IPS-18c (cell line): Measurements from ENCODE around the gene HOXD3.
A peak's percentile ranks its signal among the peaks of the same experiment; 100 is the strongest.

Source experiments
- H3K4me3 ChIP-seq: 2 replicates; pipeline ENCODE4 v1.7.0; 2013; ENCODE audit warnings: low read depth, mild to moderate bottlenecking, low read length, moderate library complexity; ENCODE audit not compliant: insufficient read depth
- H3K9me3 ChIP-seq: one replicate; pipeline ENCODE4 v1.6.1; 2013; ENCODE audit warnings: mild to moderate bottlenecking, low read length, moderate library complexity; ENCODE audit not compliant: control insufficient read depth, insufficient read depth

Gene HOXD3

DNA sequence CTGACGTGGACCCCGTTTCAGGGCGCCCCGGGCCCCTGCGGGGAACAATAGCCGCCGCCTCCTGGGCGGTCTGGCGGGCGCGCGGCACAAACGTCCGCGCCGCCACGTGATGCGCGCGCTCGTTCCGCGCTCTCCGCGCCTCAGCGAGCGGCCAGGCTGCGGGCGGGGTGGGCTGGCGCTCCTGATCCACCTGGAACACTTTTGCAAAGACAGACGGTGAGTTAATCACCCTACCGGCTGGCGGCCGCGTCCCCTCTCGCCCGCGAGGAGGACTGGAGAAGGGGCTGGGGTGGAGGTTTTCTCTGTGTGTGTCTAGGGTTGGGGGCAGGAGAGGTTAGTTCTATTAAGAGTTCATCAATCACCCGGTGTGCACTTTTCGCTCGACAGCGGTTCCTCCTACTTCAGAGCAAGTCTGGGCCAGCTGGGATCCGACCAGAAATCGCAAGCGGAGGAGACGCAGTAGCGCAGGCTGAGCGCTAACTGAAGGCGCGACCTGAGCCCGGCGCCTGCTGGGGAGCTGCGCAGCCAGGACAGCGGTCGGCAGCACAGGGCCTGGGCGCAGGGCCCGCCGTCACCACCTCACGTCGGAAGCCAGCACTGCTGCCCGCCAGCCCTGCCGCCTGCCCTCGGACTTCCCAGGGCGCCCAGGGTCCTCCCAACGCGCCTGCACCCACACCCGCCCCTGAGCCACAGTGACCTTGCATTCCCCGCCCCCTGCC lies 21.1 kb downstream of the HOXD3 start:
- Histone ChIP-seq H3K9me3 (peaks cover 5% of the 10 kb centered on the region), H3K4me3 (peak overlapping the region; percentile 51; the same call in 1 of the 2 replicates)

GRCh38 chr2:176178757-176179295 lies 21.7 kb downstream of the HOXD3 start:
- Histone ChIP-seq H3K9me3 (peaks cover 5% of the 10 kb centered on the region), H3K4me3 (no peak overlapping the region)

- peaks cover 7% of the 10 kb centered on the region for H3K9me3 ChIP-seq
- H3K4me3 ChIP-seq: no peak overlapping the region
These were observed 24.4 kb downstream of the HOXD3 start for GRCh38 chr2:176181551-176181950.

GRCh38 chr2:176182671-176183070 lies 25.6 kb downstream of the HOXD3 start:
- Histone ChIP-seq H3K9me3 (peaks cover 6% of the 10 kb centered on the region), H3K4me3 (no peak overlapping the region)

DNA sequence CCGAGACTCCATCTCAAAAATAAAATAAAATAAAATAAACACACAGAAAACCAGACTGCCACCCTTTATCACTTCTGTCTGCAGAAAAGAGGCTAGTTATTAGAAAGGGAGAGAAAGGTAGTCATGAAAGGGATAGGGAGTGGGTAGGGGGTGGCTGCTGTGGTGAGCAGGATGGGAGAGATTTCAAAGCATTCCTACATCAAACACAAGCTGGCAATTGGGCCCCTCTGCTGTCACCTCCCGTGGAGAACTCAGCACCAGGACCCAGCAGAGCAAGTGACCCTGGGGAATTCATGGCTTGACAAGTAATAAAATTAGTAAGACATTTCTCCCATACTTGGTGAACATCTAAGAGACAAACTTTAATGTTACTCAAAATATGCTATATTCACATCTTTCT lies 27.6 kb downstream of the HOXD3 start:
- H3K9me3 ChIP-seq: peaks cover 4% of the 10 kb centered on the region

GRCh38 chr2:176186024-176186423 lies 28.9 kb downstream of the HOXD3 start:
- Histone ChIP-seq H3K9me3 (peaks cover 4% of the 10 kb centered on the region), H3K4me3 (no peak overlapping the region)

More for the DNA sequence above, 27.6 kb downstream of the HOXD3 start:
- no peak overlapping the region for H3K4me3 ChIP-seq

DNA sequence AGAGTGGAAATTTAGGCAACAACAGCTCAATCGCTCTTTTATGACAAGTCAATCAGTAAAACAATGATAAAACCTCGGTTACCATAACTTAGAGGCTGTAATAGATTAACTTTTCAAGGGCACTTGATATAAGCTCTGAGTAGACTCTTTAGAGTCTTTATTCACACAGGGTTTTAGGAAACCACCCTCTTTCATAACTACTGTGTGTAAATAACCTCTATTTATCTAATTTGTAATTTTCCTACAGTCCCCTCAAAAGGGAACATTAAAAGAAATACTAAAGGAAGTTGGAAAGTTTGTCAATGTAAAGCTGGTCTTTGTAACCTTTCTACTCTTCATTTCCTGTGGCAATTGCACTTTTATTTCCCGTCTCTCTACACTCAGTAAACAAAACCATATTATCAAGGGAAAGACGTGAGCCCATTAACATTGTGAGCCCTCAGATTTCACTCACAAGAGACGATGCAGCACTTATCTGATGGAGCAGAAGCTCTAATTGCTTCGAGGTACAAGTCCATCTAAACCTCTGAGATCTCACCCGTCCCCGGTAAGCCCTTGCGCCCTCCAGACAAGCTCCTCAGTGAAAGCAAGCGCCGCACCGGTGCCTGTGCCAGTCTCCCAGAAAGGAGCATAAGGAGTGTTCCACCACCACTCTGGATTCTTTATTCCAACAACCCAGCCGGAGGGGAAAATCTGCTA lies 30.2 kb downstream of the HOXD3 start:
- H3K9me3 ChIP-seq: peaks cover 4% of the 10 kb centered on the region
- no peak overlapping the region for H3K4me3 ChIP-seq

- Histone ChIP-seq H3K4me3 (peak within 1 kb of the TSS; percentile 43), H3K9me3 (peaks cover 4% of the 10 kb centered on the region)
These were observed 31.0 kb downstream of the HOXD3 start, which contains the start of gene HOXD1 for GRCh38 chr2:176187899-176188773. TSS of gene HOXD1 (plus strand) at chr2:176188668. CDS start at chr2:176188802, 134 bp downstream.

DNA sequence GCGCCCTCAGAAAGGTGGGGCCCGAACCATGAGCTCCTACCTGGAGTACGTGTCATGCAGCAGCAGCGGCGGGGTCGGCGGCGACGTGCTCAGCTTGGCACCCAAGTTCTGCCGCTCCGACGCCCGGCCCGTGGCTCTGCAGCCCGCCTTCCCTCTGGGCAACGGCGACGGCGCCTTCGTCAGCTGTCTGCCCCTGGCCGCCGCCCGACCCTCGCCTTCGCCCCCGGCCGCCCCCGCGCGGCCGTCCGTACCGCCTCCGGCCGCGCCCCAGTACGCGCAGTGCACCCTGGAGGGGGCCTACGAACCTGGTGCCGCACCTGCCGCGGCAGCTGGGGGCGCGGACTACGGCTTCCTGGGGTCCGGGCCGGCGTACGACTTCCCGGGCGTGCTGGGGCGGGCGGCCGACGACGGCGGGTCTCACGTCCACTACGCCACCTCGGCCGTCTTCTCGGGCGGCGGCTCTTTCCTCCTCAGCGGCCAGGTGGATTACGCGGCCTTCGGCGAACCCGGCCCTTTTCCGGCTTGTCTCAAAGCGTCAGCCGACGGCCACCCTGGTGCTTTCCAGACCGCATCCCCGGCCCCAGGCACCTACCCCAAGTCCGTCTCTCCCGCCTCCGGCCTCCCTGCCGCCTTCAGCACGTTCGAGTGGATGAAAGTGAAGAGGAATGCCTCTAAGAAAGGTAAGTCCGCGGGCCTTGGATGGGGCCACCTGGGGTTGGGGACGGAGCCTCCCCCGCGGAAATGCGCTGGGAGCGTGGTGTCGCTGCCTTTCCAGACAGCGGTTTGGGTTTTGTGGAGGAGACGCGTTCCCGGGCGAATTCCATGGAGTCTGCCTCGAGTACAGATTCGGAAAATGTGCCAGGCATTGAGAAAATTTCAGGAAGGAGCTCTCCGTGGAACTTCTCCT lies 31.9 kb downstream of the HOXD3 start:
- H3K4me3 ChIP-seq: peak overlapping the region; percentile 43
- peaks cover 4% of the 10 kb centered on the region for H3K9me3 ChIP-seq

GRCh38 chr2:176189681-176190641 lies 32.9 kb downstream of the HOXD3 start:
- Histone ChIP-seq H3K4me3 (peak overlapping the region; percentile 4; the same call in 1 of the 2 replicates), H3K9me3 (peaks cover 4% of the 10 kb centered on the region)

- Histone ChIP-seq H3K9me3 (peaks cover 2% of the 10 kb centered on the region), H3K4me3 (no peak overlapping the region)
These were observed 35.2 kb downstream of the HOXD3 start for GRCh38 chr2:176192351-176192750.

DNA sequence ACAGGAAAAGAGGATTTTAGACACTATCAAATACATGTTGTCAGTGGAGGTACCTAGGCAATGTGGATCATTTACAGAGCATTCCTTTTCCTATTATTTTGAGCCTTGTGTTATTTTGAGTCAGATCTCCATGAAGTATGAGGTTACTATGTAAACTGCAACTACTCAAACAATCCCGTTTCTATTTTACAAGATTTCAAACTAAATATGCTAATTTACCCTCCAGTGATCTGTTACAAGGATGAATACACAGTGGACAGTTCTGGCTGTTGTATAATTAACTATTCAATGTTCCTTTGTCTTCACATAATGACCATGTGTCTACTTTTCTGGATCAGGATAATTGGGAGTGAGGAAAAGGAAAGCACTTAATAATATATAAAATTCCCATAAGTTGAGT lies 35.9 kb downstream of the HOXD3 start:
- Histone ChIP-seq H3K4me3 (no peak overlapping the region), H3K9me3 (peaks cover 2% of the 10 kb centered on the region)

- Histone ChIP-seq H3K9me3 (no peaks in the 10 kb centered on the region), H3K4me3 (no peak overlapping the region)
These were observed 42.8 kb downstream of the HOXD3 start for GRCh38 chr2:176199902-176200301.

GRCh38 chr2:176200971-176201370 lies 43.9 kb downstream of the HOXD3 start:
- Histone ChIP-seq H3K9me3 (no peaks in the 10 kb centered on the region), H3K4me3 (no peak overlapping the region)

DNA sequence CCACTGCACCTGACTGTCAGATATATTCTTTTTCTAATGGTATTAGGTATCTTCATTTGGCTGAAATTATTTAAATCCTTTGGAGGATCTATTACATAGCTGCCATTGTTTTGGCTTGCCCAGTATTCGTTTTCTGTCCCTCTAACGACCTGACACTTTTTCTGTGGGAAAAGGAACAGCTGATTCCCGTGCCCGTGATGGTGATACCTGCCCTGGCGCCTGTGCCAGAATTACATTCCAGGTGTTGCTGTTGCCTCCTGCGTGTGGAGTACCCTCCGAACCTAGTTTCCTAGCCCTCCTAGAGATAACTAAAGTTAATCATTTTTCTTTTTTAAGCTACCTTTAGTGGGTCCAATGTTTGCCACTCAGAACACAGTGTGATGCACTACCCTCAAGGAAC lies 45.4 kb downstream of the HOXD3 start:
- no peaks in the 10 kb centered on the region for H3K9me3 ChIP-seq

More for the DNA sequence above, 45.4 kb downstream of the HOXD3 start:
- no peak overlapping the region for H3K4me3 ChIP-seq
